HG02588 (cell line): ENCODE measurements around the gene PRKRA.
A peak's percentile ranks its signal among the peaks of the same experiment; 100 is the strongest.
"Not testable (repeated sequence)": the region's sequence is repeated elsewhere in the genome, so short reads cannot be mapped to it uniquely, and the experiment has no call there.

Experiments
- ATAC-seq: cut with Tn5 transposase; IDR thresholded peaks from one replicate; pipeline ENCODE4 v1.9.1; 2021; ENCODE audit warnings: mild to moderate bottlenecking, moderate library complexity; ENCODE audit not compliant: unreplicated experiment

The PRKRA gene

DNA sequence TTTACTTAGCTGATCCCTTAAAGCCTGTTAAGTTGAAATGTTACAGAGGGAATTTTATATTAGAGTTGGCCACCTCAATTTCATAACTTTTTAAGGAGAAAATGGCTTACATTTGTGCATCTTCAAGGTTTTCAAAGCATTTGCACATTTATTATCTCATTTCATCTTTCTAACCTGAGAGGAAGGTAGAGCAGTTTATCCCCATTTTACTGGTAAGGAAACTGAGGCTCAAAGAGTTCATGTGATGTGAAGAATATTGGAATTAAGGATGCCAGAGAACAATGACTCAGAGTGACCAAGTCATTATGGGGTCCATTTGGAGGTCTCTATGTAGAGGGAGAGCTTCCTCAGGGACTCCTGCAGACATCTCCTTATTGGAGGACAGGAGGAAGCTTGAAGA, 35.0 kb downstream of the PRKRA start:
- ATAC-seq: no peak

DNA sequence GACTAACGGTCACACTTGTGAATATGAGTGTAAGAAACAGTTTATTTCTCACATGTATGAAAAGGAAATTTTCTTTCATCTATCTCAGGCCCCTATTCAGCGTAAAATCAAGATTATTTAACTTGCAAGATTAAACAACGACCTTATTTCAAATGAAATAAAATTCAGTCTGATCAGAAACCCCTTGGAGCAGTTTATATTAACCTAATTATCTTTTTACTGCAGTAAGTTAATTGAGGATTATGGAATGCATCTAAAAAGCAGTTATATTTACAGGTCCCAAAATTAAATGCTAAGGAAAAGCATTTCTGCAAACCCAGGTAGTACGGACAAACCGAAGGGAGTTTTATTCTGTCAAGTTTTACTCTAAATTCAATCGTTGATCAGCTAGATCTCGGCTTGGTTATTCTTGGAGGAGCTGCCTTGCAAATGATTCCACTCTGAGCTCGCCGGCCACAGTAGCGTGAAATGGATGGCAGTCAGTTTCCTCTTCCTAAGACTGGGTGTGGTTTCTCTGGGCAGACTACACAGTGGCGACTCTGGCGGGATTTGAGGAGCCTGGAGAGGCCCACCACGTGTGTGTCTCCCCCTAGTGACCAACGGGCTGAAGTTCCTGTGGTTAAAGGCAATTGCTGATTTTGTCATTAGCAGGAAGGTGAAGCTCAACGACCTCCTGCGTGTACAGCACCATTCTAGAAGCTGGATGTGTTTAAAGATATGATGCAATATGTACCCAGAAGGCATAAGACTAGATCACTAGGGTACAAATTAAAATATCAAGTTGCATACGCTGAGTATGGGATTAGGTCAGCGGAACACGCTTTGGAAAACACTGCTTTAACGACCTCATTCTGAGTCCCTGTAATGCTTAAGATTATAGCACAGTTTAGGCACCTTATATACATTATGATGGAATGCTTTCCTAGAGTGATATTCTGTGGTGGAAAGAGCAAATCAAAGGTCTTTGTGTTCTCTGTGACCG, 36.4 kb downstream of the PRKRA start:
- ATAC-seq: peak; percentile 78

DNA sequence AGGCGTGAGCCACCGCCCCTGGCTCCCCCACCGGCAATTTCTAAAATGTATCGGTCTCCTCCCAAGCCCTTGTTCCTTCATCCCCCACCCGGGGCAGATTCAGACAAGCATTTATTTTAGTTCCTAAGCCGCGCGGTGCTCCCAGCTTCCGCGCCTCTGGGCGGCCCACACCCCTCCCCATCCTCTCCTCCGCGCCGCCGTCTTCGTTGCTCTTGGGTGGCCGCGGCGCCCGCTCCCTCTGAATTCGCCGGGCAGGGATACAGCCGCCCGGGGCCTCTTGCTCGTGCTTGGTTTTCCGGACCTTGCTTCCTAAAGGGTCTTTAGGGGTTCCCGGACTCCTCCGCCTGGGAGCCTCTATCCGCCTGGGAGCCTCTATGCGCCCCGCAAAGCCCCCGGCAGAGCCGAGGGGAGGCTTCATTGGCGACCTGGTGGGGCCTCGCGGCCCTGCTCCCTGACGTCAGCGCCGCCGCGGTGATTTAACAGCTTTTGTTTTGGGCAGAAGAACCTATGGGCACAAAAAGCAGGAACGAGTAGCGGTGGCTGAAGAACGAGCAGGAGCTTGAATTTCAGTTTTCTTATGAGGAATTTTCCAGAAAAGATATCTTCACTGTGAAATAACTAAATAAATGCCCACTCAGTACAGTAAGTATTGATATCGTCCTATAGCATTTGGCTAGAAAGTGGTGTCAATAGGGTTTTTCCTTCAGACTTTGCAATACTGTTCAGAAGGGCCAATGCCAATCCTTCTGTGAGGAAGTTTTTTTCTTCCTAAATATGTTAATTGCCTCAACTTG, 37.3 kb downstream of the PRKRA start:
- peak; percentile 81 for ATAC-seq

DNA sequence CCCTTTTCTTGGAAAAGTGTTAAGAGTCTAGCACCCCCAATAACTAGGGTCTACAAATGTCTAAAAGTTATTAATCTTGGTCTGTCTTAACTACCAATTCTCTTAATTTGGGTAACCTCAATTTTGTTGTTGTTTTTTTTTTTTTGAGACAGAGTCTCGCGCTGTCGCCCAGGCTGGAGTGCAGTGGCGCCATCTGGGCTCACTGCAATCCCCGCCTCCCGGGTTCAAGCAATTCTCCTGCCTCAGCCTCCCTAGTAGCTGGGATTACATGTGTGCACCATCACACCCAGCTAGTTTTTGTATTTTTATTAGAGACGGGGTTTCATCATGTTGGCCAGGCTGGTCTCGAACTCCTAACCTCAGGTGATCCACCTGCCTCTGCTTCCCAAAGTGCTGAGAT, 38.5 kb downstream of the PRKRA start:
- ATAC-seq: not testable (repeated sequence)

DNA sequence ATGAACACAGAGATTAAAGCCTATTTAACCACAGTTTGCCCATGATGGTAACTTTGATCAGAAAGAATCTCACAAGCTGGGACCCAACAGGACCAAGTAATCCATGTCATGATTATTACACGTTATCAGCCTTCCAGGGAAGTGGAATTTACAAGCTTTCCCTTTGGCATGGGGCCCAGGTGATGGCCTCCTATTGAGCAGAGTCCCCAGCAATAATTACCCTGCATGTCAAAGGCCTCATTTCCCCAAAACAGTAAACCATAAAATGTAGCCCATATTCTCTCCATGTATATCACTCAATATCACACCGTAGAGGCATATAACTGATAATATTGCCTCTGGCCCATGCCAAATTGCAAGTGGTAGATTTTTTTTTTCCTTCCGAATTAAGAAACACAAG, 38.9 kb downstream of the PRKRA start:
- no peak for ATAC-seq

DNA sequence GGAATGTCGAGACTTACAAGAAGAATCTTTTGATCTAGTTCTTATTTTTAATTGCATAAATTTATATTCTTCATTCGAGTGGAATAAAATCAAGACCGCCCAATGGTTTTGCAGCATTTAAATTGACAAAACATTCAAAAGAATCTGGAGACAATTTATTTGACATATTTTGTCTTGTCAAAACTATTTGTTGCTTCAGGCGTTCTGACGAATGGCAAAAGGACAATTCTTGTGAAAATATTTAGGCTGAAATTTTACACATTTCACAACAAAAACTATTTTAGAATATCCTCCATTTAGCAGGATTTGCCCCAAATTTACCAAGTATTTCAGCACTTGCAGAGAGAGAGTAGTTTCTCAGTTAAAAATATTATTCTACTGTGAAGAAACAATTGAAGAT, 41.7 kb downstream of the PRKRA start:
- ATAC-seq: no peak

DNA sequence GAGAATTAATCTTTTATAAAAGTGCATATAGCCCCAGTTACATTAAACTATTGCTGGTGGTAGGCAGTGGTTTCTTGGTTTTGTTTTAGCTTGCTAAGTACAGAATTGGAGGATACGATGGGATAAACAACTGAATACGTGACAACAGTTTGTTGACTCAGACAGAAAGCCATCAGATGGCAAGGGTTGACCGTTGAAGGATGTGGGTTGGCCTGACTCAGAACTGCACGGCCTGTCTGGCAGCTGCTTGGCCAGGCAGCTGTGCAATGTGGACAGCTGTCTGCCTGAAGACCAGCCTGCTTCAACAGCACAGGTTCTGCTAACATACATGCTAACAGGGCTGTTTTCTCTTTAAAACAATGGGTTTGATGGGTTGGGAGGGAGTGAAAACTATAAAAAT, 46.6 kb downstream of the PRKRA start:
- ATAC-seq: peak; percentile 100

DNA sequence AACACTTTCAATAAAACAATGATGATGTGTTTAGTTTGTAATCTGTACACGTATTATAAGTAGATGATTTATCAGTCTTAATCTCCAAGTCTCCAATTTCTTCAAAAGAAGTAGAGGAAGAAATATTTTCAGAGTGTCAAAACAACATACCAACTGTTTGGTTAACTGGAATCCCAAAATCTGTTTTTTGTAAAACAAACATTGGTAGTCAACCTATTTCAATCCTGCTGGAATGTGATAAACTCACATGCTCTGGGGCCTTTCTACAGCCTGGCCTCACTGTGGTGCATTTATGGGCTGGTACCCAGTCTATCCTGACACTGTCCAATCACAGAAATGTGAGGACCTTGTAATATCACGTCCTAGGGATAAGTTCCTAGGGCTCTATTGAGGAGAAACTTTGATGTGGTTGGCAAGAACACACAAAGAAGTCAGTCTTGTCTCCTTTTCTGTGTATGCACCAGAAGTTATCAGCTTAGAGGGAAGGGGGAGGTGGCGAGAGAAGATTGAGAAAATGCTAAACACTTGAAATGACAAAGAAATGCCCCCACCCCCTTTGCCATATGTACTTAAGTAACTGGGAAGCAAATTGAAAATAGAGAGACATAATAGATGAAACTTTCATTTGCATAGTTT, 47.2 kb downstream of the PRKRA start:
- ATAC-seq: peak; percentile 48

DNA sequence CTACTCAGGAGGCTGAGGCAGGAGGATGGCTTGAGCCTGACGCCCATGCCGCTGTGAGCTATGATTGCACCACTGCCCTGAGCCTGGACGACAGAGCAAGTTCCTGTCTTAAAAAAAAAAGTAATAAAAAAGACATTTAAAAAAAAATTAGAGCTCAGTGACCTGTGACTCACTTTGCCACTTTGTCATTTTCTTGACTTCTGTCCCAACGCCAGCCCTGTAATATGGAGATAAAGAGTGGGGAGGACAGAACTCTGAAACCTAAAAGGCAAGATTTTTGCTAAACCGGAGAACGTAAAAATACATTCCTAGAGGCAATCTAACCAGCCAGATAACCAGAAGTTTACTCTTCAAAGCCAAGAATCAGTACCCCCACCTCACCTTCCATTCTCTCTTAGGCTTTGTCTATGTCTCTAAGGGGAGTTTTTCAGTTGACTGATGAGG, 49.0 kb downstream of the PRKRA start:
- ATAC-seq: no peak

DNA sequence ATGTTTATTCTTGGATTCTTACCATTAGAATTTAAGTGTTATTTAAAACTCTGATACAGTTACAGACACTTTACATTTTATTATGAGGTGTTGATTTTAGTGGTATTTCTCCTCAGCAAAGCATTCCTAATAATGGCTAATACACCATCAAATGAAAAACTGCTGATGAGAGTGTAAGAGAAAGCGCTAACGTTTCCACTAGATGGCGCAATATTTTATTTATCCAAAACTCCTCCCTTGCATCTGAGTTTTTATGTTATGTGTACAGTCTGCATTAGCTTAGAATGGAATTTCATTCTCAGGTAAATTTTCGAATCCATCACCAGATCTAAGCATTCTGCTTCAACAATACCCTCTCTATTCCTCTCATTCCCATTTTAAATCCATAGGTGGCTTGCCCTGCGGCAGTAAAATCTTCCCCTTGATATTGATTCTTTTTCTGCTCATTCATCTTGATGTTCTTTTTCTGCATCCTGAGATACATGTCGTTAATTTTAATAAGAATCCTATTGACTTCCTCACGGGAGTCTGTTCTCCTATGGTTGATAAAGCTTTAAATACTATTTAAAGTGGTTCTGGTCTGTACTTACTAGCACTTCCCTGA, 53.9 kb downstream of the PRKRA start:
- ATAC-seq: peak; percentile 90

DNA sequence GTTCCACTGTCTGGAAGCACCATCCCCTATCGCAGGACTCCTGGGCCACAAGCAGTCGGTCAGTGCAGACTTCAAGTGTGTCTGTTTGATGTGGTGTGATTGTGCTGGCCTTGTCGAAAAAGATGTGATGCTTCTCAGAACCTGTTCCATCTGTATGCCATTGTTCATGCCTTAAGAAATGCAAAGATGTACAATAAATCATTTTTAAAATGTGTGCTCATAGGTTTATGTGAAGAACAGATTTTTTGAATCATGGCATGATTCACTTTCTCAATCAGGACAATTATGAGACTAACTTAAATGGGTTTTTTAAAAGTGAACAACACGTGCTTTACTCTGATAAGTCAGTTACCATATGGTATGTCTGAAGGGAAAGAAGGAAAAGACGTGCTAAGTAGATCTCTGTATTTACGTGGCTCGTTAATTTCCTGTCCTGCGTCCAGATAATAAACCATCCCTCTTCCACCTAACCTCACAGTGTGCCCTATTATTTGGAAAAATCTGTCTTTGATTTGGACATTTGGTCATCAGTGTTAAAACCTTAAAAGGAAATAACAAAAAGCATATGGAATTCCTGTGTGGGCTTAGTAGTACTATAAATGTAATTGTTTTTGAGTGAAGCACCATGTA, 54.9 kb downstream of the PRKRA start:
- no peak for ATAC-seq

DNA sequence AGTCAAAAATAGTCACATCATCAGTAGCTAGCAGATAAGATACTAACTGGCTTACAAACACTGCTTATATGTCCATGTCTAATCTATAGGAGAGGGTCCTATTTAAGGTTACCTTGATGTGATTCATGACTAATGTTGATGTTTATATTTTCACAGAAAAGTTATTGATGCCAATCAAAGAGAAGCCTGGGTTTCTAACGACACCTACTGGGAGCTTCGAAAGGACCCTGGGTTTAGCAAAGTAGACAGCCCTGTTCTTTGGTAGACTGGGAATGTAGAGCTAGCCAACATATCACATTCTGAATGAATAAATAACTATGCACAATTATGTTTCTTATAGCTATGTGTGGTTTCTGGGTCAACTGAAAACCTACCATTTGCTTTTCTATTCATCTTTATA, 55.7 kb downstream of the PRKRA start:
- ATAC-seq: no peak

DNA sequence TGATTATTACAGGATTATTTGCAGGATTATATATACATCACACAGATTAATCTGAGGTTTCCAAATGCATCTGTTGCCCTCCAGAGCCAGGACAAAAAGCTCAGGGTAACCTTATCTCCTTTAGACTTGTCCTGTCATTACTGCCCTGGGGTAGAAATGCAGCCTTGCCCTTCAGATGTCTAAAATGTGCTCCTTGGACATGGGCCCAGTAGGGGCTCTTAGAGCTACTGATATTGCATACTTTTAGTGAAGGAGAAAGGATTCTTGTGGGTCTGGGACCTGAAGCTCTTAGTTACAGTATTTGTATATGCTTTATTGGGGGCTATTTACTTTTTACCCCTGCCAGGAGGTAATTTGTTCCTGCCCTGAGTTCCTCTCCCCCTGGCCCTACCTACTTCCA, 56.1 kb downstream of the PRKRA start:
- no peak for ATAC-seq

DNA sequence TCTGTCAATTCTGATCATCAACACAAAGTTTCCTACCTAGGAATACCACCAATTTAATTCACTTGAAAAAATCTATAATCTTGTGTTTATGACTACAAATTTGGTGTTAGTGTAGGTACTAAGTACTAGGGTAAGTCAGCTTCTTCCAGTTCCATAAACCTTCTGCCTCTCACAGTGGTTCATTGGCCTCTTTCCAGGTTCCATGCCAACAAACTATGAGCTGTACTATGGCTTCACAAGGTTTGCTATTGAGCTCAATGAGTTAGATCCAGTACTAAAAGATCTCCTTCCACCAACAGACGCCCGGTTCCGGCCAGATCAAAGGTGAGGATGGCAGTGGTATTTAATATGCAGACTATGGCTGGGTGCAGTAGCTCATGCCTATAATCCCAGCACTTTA, 58.8 kb downstream of the PRKRA start:
- ATAC-seq: no peak

DNA sequence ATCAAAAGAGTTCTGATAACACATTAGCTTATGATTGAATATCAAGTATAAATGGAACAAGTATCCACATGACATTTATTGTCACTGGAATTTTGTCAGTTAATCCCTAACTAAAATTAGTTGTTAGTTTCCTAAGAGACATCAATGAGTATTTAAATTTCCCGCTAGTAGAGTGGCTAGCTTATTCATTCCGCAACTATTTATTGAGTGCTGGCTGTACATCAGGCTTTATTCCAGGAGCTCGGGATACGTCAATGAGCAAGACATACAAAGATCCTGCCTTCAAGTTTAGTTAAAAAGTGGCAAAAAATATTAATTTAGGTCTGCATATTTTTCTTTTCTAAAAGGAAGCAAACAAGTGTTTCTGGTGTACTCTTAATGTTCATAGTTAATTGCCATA, 59.3 kb downstream of the PRKRA start:
- no peak for ATAC-seq

DNA sequence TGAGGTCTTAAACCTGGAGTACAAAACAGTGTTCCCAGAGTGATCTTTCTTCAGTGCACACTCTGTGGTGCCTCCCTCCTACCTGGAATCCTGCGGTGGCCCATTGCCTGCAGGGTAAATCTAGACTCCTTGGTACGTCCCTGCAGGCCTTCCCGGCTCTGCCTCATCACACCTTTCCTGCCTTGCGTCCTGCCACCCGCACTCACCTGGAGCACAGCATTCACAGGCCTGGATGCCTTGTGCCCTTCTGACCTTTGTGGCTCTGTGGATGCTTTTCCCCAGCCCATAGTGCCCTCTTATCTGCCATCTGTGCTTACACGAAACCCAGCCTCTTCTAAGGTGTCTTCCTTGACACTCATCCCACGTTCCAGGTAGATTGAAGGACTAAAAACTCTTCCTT, 62.7 kb downstream of the PRKRA start:
- no peak for ATAC-seq

DNA sequence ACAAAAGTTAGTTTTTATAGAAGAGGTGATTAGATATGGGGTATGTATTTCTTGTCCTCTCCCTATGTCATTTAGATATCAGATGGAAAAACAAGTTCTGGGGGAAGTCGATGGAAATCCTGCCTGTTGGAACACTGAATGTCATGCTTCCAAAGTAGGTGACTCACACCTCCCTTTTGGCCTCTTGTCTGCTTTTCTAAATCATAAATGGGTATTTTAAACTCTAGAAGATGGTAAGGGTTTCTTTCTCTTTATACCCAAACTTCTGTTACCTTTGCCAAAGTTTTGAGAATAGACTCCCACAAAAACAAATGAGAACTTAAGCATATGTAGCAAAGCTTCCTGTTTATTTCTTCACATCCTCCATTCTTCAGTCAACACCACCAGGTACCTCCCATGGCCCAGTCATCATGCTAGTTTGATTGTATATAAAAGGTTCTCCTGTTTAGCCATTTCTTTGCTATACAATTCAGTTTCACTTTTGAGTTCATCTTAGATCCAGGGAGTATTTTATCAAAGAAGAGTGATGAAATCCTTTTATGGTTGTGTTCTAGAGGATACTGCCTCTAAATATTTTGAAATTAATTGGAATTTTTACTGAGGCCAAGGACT, 63.9 kb downstream of the PRKRA start:
- no peak for ATAC-seq

DNA sequence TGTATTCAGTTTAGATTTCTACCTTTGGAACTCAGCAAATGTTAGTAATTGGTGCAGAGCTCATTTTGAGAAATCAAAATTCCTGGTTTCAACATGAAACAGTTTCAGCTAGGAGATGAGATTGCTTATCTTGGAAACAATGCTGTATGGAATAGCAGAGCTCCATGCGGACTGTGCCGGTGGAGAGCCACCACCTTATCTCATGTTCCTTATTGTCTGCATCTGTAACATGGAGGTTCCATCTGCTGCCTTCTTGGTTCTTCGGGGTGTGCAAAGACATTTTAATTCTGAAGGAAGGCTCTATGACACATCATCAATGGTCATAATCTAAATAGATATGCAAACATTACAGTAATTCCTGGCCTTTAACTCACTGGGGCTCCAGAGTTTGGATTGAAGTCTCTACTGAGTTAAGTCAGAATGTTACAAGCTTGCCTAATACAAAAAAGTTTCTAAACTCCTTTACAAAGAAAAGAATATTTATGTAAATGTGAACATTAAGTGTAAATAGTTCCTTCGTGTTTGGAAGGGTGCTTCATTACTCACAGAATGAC, 65.3 kb downstream of the PRKRA start:
- ATAC-seq: no peak

DNA sequence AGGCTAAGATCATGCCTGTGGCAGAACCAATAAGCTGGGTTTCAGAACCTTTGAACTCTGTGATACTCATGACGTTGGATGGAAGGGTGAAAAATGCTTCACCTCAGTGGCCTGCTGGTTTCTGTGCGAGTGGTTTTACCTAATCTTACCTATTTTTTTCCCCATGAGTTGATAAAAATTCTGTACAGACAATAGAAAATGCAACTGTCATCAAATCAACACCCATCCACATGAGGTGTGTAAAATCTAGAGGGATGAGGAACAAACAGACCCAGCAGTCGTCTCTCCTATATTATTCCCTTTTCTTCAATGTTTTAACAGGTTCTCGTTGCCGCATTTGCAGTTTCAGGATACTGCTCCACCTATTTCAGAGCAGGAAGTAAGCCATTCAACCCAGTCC, 67.3 kb downstream of the PRKRA start:
- ATAC-seq: no peak
